NCI-H146 treated with DMSO at 0.1 percent for 48 hours (cell line): ENCODE results near the gene RNF123.
"Not testable (repeated sequence)": the region's sequence is repeated elsewhere in the genome, so short reads cannot be mapped to it uniquely, and the experiment has no call there.

ENCODE experiments used
- DNase-seq: peaks from one replicate; lab custom pipeline; 2025; ENCODE audit not compliant: unreplicated experiment; lab: John Stamatoyannopoulos, UW

Gene RNF123

GRCh38 chr3:49680493-49681231 is 8.7 kb upstream of the RNF123 start:
- no peak for DNase-seq

- DNase-seq: no peak
These were observed 8.2 kb upstream of the RNF123 start for GRCh38 chr3:49681232-49681522.

- DNase-seq: no peak
These were observed 7.8 kb upstream of the RNF123 start for GRCh38 chr3:49681543-49681942.

GRCh38 chr3:49683162-49683561 is 6.2 kb upstream of the RNF123 start:
- DNase-seq: no peak

GRCh38 chr3:49684453-49684852 is 4.9 kb upstream of the RNF123 start:
- not testable (repeated sequence) for DNase-seq

GRCh38 chr3:49685103-49685502 is 4.3 kb upstream of the RNF123 start:
- not testable (repeated sequence) for DNase-seq

- DNase-seq: not testable (repeated sequence)
These were observed 3.5 kb upstream of the RNF123 start for GRCh38 chr3:49685846-49686245.

GRCh38 chr3:49686346-49686745 is 3.0 kb upstream of the RNF123 start:
- DNase-seq: not testable (repeated sequence)

- not testable (repeated sequence) for DNase-seq
These were observed 2.5 kb upstream of the RNF123 start for GRCh38 chr3:49686769-49687423.

- DNase-seq: not testable (repeated sequence)
These were observed 1.9 kb upstream of the RNF123 start for GRCh38 chr3:49687424-49687795.

GRCh38 chr3:49688338-49689045 is 865 bp upstream of the RNF123 start:
- DNase-seq: not testable (repeated sequence)

- DNase-seq: not testable (repeated sequence)
These were observed 709 bp downstream of the RNF123 start for GRCh38 chr3:49689908-49690624.

- not testable (repeated sequence) for DNase-seq
These were observed 1.5 kb downstream of the RNF123 start for GRCh38 chr3:49690856-49691255.

GRCh38 chr3:49691481-49691880 is 2.1 kb downstream of the RNF123 start:
- not testable (repeated sequence) for DNase-seq

- DNase-seq: not testable (repeated sequence)
These were observed 5.2 kb downstream of the RNF123 start for GRCh38 chr3:49694409-49695070.

- DNase-seq: not testable (repeated sequence)
These were observed 6.1 kb downstream of the RNF123 start for GRCh38 chr3:49695350-49696015.

GRCh38 chr3:49699281-49699979 is 10.1 kb downstream of the RNF123 start:
- DNase-seq: no peak

- DNase-seq: no peak
These were observed 10.7 kb downstream of the RNF123 start for GRCh38 chr3:49700014-49700413.

- DNase-seq: no peak
These were observed 11.2 kb downstream of the RNF123 start for GRCh38 chr3:49700453-49701128.
